ENCODE data around the gene SFTPA1. TPM values are rescaled to one million over a fixed set of nuclear protein-coding genes. Genes with fewer than 3 reads are reported as not detected.

The SFTPA1 gene
- total and polyA plus RNA-seq, 4 donors = not detected

Other genes with a start within 250 kb of the SFTPA1 start
- gene ZCCHC24, start 165.3 kb upstream of the SFTPA1 start, total RNA-seq = 10 to 100 TPM in 1 of 2 donors, 1 to 10 TPM in 1; 7.8 to 23.9 TPM
- gene ZCCHC24, start 165.3 kb upstream of the SFTPA1 start, polyA plus RNA-seq = 10 to 100 TPM; 13.2 to 16.4 TPM
- gene EIF5AL1, start 98.4 kb upstream of the SFTPA1 start, total RNA-seq = under 1 TPM; 0.05 to 0.08 TPM
- 1 to 10 TPM in 1 of 2 donors, under 1 TPM in 1; 0.96 to 2.1 TPM for gene EIF5AL1, start 98.4 kb upstream of the SFTPA1 start, polyA plus RNA-seq
- under 1 TPM in 1 of 2 donors, not detected in 1; 0.17 TPM for gene SFTPA2, start 50.5 kb upstream of the SFTPA1 start, total RNA-seq
- not detected for gene SFTPA2, start 50.5 kb upstream of the SFTPA1 start, polyA plus RNA-seq
- gene NUTM2B, start 92.3 kb downstream of the SFTPA1 start, total RNA-seq = under 1 TPM; 0.25 to 0.37 TPM
- under 1 TPM in 1 of 2 donors, not detected in 1; 0.43 TPM for gene NUTM2B, start 92.3 kb downstream of the SFTPA1 start, polyA plus RNA-seq
- gene NUTM2E, start 215.8 kb downstream of the SFTPA1 start, total RNA-seq = under 1 TPM in 1 of 2 donors, not detected in 1; 0.08 TPM
- gene NUTM2E, start 215.8 kb downstream of the SFTPA1 start, polyA plus RNA-seq = under 1 TPM in 1 of 2 donors, not detected in 1; 0.02 TPM